AG08396 (cell line): ENCODE data around the gene PKN3.

ENCODE experiments used
- DNase-seq: peaks from one replicate; pipeline ENCODE4 v3.0.0; 2012; ENCODE audit warnings: low spot score, mixed read lengths

PKN3 gene

GRCh38 chr9:128716581-128717254 lies 14.4 kb downstream of the PKN3 start:
- no peak for DNase-seq

- DNase-seq = no peak
Measured at GRCh38 chr9:128718047-128718446, 15.7 kb downstream of the PKN3 start.

- no peak for DNase-seq
Measured at GRCh38 chr9:128718475-128718874, 16.2 kb downstream of the PKN3 start.

- no peak for DNase-seq
Measured at GRCh38 chr9:128719919-128720605, 17.8 kb downstream of the PKN3 start.

- DNase-seq = no peak
Measured at GRCh38 chr9:128720841-128721486, 18.7 kb downstream of the PKN3 start.

- DNase-seq = no peak
Measured at GRCh38 chr9:128721487-128722010, 19.2 kb downstream of the PKN3 start.

- DNase-seq = no peak
Measured at GRCh38 chr9:128722380-128723351, 20.4 kb downstream of the PKN3 start.

- no peak for DNase-seq
Measured at GRCh38 chr9:128723352-128723865, 21.1 kb downstream of the PKN3 start.

GRCh38 chr9:128723866-128724743 lies 21.8 kb downstream of the PKN3 start, which contains the start of gene ZDHHC12:
Gene ZDHHC12 (minus strand): TSS chr9:128724127. CDS start chr9:128724093, 34 bp downstream.
- DNase-seq = peak; percentile 100

GRCh38 chr9:128724744-128725211 lies 22.5 kb downstream of the PKN3 start:
- DNase-seq = peak; percentile 81

GRCh38 chr9:128727640-128728248 lies 25.4 kb downstream of the PKN3 start:
- no peak for DNase-seq

GRCh38 chr9:128728298-128728697 lies 26.0 kb downstream of the PKN3 start:
- no peak for DNase-seq

GRCh38 chr9:128729302-128729701 lies 27.0 kb downstream of the PKN3 start:
- no peak for DNase-seq

GRCh38 chr9:128729766-128730517 lies 27.6 kb downstream of the PKN3 start:
- DNase-seq = no peak

- DNase-seq = no peak
Measured at GRCh38 chr9:128731093-128731492, 28.8 kb downstream of the PKN3 start.

GRCh38 chr9:128731691-128732090 lies 29.4 kb downstream of the PKN3 start:
- DNase-seq = no peak

- no peak for DNase-seq
Measured at GRCh38 chr9:128732576-128732975, 30.3 kb downstream of the PKN3 start.

- peak; percentile 71 for DNase-seq
Measured at GRCh38 chr9:128733256-128733655, 31.0 kb downstream of the PKN3 start.

GRCh38 chr9:128735373-128735772 lies 33.1 kb downstream of the PKN3 start:
- DNase-seq = no peak
